ENCODE data around the gene GLRA2.

- TF ChIP-seq CREM (IDR thresholded peaks at IDR 0.05; ENCODE audit: low read depth) (no peak), POLR2AphosphoS5 (IDR thresholded peaks at IDR 0.05; ENCODE audit: low read length) (no peak)
Observed at GRCh38 chrX:14594521-14594920, 65.2 kb downstream of the GLRA2 start.
